B cell (primary cell): ENCODE results near the gene MAZ. TPM values are rescaled to one million over a fixed set of nuclear protein-coding genes. Genes with fewer than 3 reads are reported as not detected.

Experiments
- ATAC-seq: fragments of 200-7000 bp; cut with Tn5 transposase; one replicate; pipeline ENCODE4 v1.10.0; 2021; ENCODE audit warnings: low read depth, mild to moderate bottlenecking, moderate number of reproducible peaks, moderate library complexity
- CTCF ChIA-PET: fragments of 350-600 bp; sonication (Branson Sonifier 250); formaldehyde crosslinking; loops from one replicate; lab custom pipeline; 2021; ENCODE audit warnings: antibody characterized with exemption, inconsistent platforms; lab: Charles Lee
- POLR2A ChIA-PET: fragments of 350-600 bp; sonication (Branson Sonifier 250); formaldehyde crosslinking; loops from one replicate; lab custom pipeline; 2021; ENCODE audit warnings: antibody characterized with exemption; lab: Charles Lee
- DNase-seq: peaks from one replicate; pipeline ENCODE4 v3.0.0; 2013
- H2AFZ ChIP-seq: 2 replicates; pipeline ENCODE4 v1.6.1; 2012; ENCODE audit warnings: mild to moderate bottlenecking, low read depth, low read length; ENCODE audit not compliant: insufficient read depth, poor library complexity, severe bottlenecking
- H3K27ac ChIP-seq, 2 donors: 1 replicate in 1 of 2; 2 replicates in 1 of 2; pipeline ENCODE4 v1.5.1; 2012 to 2013; ENCODE audit warnings: low read length in 2 of 2, mild to moderate bottlenecking in 2 of 2, moderate library complexity in 1 of 2
- H3K27me3 ChIP-seq, 4 experiments: fragments of 200-600 bp in 1 of 4; sonication (generic) in 1 of 4; replicated peaks in 1 of 4; 1 replicate in 2 of 4; 2 replicates in 2 of 4; pipeline versions ENCODE4 v1.6.1 to v1.7.0; 2013 to 2016; ENCODE audit warnings: low read length in 3 of 4, mild to moderate bottlenecking in 2 of 4, mixed read lengths in 1 of 4, moderate library complexity in 1 of 4; ENCODE audit not compliant: insufficient read depth in 4 of 4, control insufficient read depth in 3 of 4; ENCODE audit errors: control extremely low read depth in 1 of 4
- H3K36me3 ChIP-seq, 2 experiments: replicated peaks in 1 of 2; 1 replicate in 1 of 2; 2 replicates in 1 of 2; pipeline versions ENCODE4 v1.6.1 to v1.7.1; 2013; ENCODE audit warnings: low read length in 1 of 2; ENCODE audit not compliant: insufficient read depth in 2 of 2, control insufficient read depth in 1 of 2; ENCODE audit errors: control extremely low read depth in 1 of 2, extremely low read depth in 1 of 2
- H3K4me1 ChIP-seq, 2 donors: fragments of 200-600 bp in 1 of 2; sonication (generic) in 1 of 2; 1 replicate in 1 of 2; 2 replicates in 1 of 2; pipeline versions ENCODE4 v1.5.1 to v1.6.1; 2013 to 2017; ENCODE audit warnings: low read length in 2 of 2; ENCODE audit not compliant: control insufficient read depth in 2 of 2, insufficient read depth in 2 of 2
- H3K4me2 ChIP-seq: replicated peaks from 2 replicates; pipeline ENCODE3; 2012; ENCODE audit warnings: mild to moderate bottlenecking, low read depth, low read length; ENCODE audit not compliant: poor library complexity, severe bottlenecking
- H3K4me3 ChIP-seq, 5 experiments: fragments of 200-600 bp in 1 of 5; sonication (generic) in 1 of 5; 1 replicate in 3 of 5; 2 replicates in 2 of 5; pipeline versions ENCODE4 v1.5.1 to v1.7.0; 2011 to 2016; ENCODE audit warnings: low read length in 4 of 5, mild to moderate bottlenecking in 4 of 5, low read depth in 2 of 5, control low read depth in 1 of 5, moderate library complexity in 1 of 5; ENCODE audit not compliant: insufficient read depth in 1 of 5; ENCODE audit errors: control extremely low read depth in 1 of 5, extremely low read depth in 1 of 5
- H3K79me2 ChIP-seq: fragments of 200-600 bp; sonication (generic); one replicate; pipeline ENCODE4 v1.6.0; 2016; ENCODE audit warnings: low read length; ENCODE audit not compliant: control insufficient read depth, insufficient read depth
- H3K9ac ChIP-seq: fragments of 200-600 bp; sonication (generic); 2 replicates; pipeline ENCODE4 v1.6.1; 2017; ENCODE audit warnings: mild to moderate bottlenecking, low read length, moderate library complexity
- H3K9me3 ChIP-seq, 3 donors: one replicate each; pipeline versions ENCODE4 v1.6.1 to v1.7.1; 2013; ENCODE audit warnings: low read length in 2 of 3; ENCODE audit not compliant: control insufficient read depth in 2 of 3, insufficient read depth in 1 of 3; ENCODE audit errors: control extremely low read depth in 1 of 3
- H4K20me1 ChIP-seq: 2 replicates; pipeline ENCODE4 v1.6.0; 2012; ENCODE audit warnings: mild to moderate bottlenecking, low read length; ENCODE audit not compliant: insufficient read depth, control insufficient read depth, poor library complexity, severe bottlenecking
- H3K27ac Mint-ChIP-seq: one replicate; pipeline ENCODE4 v1.8.0; 2021; ENCODE audit warnings: mixed read lengths
- H3K27me3 Mint-ChIP-seq: one replicate; pipeline ENCODE4 v1.8.0; 2021; ENCODE audit warnings: mixed read lengths
- H3K4me1 Mint-ChIP-seq: one replicate; pipeline ENCODE4 v1.8.0; 2021; ENCODE audit warnings: mixed read lengths
- H3K4me3 Mint-ChIP-seq: one replicate; pipeline ENCODE4 v1.8.0; 2021; ENCODE audit warnings: mixed read lengths
- H3K9me3 Mint-ChIP-seq: one replicate; pipeline ENCODE4 v1.8.0; 2022; ENCODE audit warnings: mixed read lengths; ENCODE audit not compliant: insufficient read depth
- EZH2 ChIP-seq: IDR thresholded peaks from 2 replicates; pipeline ENCODE4 v1.6.1; 2012; ENCODE audit warnings: borderline replicate concordance, low read depth, mild to moderate bottlenecking, moderate library complexity, low read length; ENCODE audit not compliant: insufficient read depth, poor library complexity, severe bottlenecking
- WGBS: methylation state at CpG from one replicate; pipeline ENCODE4 v1.1.5; 2013; ENCODE audit warnings: missing lambda C conversion rate; ENCODE audit not compliant: insufficient coverage; 5-methylcytosine and 5-hydroxymethylcytosine counted together
- intact Hi-C: fragments of 100-400 bp; cut with micrococcal nuclease; formaldehyde crosslinking; loops from one replicate; pipeline ENCODE4 v1.10.0; 2022
- polyA plus RNA-seq: library from polyadenylated mRNA; depleted of rRNA; stranded (reverse); fragments of >200 nt; gene quantifications from 2 replicates; pipeline ENCODE4 v1.2.3, GENCODE V29; 2012
- total RNA-seq, 2 donors: library from RNA; stranded (reverse); fragments of 120-200 nt in 1 of 2; gene quantifications; 1 replicate in 1 of 2; 2 replicates in 1 of 2; pipeline versions ENCODE4 v1.2.3 to v1.2.4, GENCODE V29; 2013 to 2022
- TF ChIP-seq, protein P1 (sequence below): fragments of 200-600 bp; IDR thresholded peaks from one replicate; pipeline ENCODE4 v1.8.0; 2022; ENCODE audit warnings: antibody characterized with exemption, mild to moderate bottlenecking

The MAZ gene
- total and polyA plus RNA-seq, 2 donors (not counting 1 experiment from before 2014, with no cell fraction given) = 170 to 198 TPM

GRCh38 chr16:29834079-29834478 is 27.8 kb downstream of the MAZ start:
- no peaks in the 10 kb centered on the region for H3K4me1 ChIP-seq
- 93% methylated on average over 4 of the region's 5 CpGs for WGBS
- H3K9me3 Mint-ChIP-seq = no peaks in the 10 kb centered on the region
- H3K27me3 ChIP-seq = no peaks in the 10 kb centered on the region
- CTCF ChIA-PET = interaction anchor here (0.8 kb wide), 1 partner anchor 14 kb away, joined by 3 read pairs; no protein-coding TSS in a partner anchor
- peaks cover 4 to 61% of the 10 kb centered on the region in 2 experiments for H3K36me3 ChIP-seq
- no peak overlapping the region for H2AFZ ChIP-seq
- H3K9me3 ChIP-seq = no peaks in the 10 kb centered on the region
- intact Hi-C loops = no loop called here
- H3K4me1 Mint-ChIP-seq = no peaks in the 10 kb centered on the region
- H3K4me3 Mint-ChIP-seq = no peak overlapping the region
- no peak for DNase-seq
- H3K9ac ChIP-seq = no peak overlapping the region
- H3K4me2 ChIP-seq = no peak overlapping the region
- H3K27ac ChIP-seq = no peak overlapping the region
- H3K27me3 Mint-ChIP-seq = no peaks in the 10 kb centered on the region
- ATAC-seq = no peak
- TF ChIP-seq, protein P1, sequence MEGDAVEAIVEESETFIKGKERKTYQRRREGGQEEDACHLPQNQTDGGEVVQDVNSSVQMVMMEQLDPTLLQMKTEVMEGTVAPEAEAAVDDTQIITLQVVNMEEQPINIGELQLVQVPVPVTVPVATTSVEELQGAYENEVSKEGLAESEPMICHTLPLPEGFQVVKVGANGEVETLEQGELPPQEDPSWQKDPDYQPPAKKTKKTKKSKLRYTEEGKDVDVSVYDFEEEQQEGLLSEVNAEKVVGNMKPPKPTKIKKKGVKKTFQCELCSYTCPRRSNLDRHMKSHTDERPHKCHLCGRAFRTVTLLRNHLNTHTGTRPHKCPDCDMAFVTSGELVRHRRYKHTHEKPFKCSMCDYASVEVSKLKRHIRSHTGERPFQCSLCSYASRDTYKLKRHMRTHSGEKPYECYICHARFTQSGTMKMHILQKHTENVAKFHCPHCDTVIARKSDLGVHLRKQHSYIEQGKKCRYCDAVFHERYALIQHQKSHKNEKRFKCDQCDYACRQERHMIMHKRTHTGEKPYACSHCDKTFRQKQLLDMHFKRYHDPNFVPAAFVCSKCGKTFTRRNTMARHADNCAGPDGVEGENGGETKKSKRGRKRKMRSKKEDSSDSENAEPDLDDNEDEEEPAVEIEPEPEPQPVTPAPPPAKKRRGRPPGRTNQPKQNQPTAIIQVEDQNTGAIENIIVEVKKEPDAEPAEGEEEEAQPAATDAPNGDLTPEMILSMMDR = no peak
- TF ChIP-seq EZH2 = no peak
- H3K4me3 ChIP-seq = no peak overlapping the region
- POLR2A ChIA-PET = interaction anchor here (0.6 kb wide), 1 partner anchor 77 kb away, joined by 4 read pairs; no protein-coding TSS in a partner anchor
- peaks cover 27% of the 10 kb centered on the region for H4K20me1 ChIP-seq
- no peak overlapping the region for H3K27ac Mint-ChIP-seq
- peaks cover 19% of the 10 kb centered on the region for H3K79me2 ChIP-seq

- no peak overlapping the region for H3K4me3 ChIP-seq
- H3K36me3 ChIP-seq = peaks cover 4 to 65% of the 10 kb centered on the region in 2 experiments
- no peak for TF ChIP-seq EZH2
- TF ChIP-seq, protein P1 = no peak
- no peak overlapping the region for H3K27ac ChIP-seq
- H3K9me3 ChIP-seq = no peaks in the 10 kb centered on the region
- no peak overlapping the region for H2AFZ ChIP-seq
- no peak for DNase-seq
- no peaks in the 10 kb centered on the region for H3K9me3 Mint-ChIP-seq
- H4K20me1 ChIP-seq = peaks cover 8% of the 10 kb centered on the region
- ChIA-PET CTCF (interaction anchor here (0.7 kb wide), 1 partner anchor 9 kb away, joined by 3 read pairs; no protein-coding TSS in a partner anchor), POLR2A (interaction anchor here (0.7 kb wide), 1 partner anchor 16 kb away, joined by 4 read pairs; the partner anchor contains the start of gene MVP)
- 87% methylated on average over 6 of the region's 7 CpGs for WGBS
- no peak overlapping the region for H3K4me3 Mint-ChIP-seq
- no peak overlapping the region for H3K9ac ChIP-seq
- no peaks in the 10 kb centered on the region for H3K4me1 Mint-ChIP-seq
- H3K27ac Mint-ChIP-seq = no peak overlapping the region
- H3K27me3 ChIP-seq = no peaks in the 10 kb centered on the region
- H3K4me2 ChIP-seq = no peak overlapping the region
- H3K4me1 ChIP-seq = no peaks in the 10 kb centered on the region
- peaks cover under 1% of the 10 kb centered on the region for H3K79me2 ChIP-seq
- no peak for ATAC-seq
- H3K27me3 Mint-ChIP-seq = no peaks in the 10 kb centered on the region
- intact Hi-C loops = no loop called here
These were observed 29.6 kb downstream of the MAZ start for GRCh38 chr16:29835926-29836325.
